Activated CD8-positive, alpha-beta memory T cell treated with anti-CD3 and anti-CD28 coated beads for 4 hours (primary cell): ENCODE results near the gene GNPDA2.
A peak's percentile ranks its signal among the peaks of the same experiment; 100 is the strongest.
"Not testable (repeated sequence)": the region's sequence is repeated elsewhere in the genome, so short reads cannot be mapped to it uniquely, and the experiment has no call there.

Source experiments
- DNase-seq, 2 donors: peaks; one replicate each; pipeline ENCODE4 v3.0.0-alpha.2; 2020; ENCODE audit warnings: low read depth in 2 of 2

Gene GNPDA2

GRCh38 chr4:44726038-44726871, at the start of gene GNPDA2:
TSS of gene GNPDA2 (minus strand) at chr4:44726556. CDS start at chr4:44722207, 4,349 bp downstream.
- peak; percentile 53 to 69 for DNase-seq

DNA sequence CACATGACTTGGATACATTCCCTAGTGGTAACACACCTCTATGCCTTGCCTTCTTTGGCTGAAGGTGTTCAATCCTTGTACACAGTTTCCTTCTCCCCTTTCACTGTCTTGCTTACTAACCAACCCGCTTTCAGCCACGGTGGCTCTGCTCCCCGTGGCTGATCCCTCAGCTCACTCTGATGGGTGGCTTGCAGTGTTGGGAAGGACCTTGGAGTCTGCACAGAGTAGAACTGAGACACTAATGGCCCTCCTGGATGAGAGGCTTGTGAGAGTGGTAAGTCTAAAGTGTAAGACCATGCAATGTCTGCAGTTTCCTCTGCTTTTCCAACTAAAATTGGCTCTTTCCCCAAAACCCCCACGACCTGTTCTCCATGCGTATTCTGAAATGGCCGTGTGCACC, 46.0 kb upstream of the GNPDA2 start:
- DNase-seq = no peak

DNA sequence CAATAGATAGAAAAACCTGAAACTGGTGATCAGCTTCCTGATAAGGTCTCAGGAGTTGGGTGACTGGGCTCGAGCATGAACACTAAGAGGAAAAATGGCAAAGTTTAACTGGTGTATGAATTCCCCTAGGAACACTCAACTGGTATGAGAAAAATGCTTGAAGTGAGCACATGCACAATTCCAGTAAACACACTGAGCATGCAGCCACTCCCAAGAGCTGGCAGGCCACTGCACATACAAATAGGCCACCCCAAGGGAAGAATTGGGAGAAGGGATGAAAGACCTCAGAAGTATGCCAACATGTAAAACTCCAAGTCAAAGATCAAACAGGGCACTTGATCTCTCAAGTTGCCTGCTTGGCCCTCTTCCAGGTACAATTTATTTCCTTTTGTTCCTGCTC, 45.4 kb upstream of the GNPDA2 start:
- no peak for DNase-seq

DNA sequence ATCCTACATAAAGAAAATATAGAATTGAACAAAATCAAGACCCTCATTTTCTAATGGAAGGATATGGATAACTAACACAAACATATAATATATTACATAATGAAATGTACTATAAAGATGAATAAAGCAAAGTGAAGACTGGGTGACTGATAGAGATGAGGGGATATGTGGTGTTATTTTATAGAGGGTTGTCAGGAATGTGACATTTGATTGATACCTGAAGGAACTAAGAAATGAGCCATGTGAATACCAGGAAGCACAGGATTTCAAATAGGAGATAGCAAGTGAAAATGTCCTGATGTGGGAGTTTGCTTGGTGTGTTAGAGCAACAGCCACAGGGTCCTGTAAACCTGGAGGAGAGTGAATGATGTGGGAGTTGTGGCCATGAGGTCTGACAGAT, 40.1 kb upstream of the GNPDA2 start:
- DNase-seq = no peak

DNA sequence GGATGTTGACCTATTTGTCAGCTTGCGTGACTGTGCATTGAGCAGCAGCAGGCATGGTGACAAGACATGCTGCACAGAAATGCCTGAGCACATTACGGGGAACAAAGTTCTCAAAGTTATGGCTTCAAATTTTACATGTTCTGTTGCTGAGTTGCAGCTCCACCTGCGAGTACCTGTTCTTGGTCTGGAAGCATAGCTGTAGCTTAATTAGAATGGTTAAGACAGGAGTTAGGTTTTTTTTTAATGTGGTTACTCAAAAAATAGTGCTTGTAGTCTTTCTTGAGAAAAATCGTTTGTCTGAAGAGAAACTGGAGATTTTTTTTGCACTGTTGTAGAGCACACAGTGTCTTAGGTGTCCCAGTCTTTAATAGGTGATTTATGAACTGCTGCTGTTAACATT, 38.8 kb upstream of the GNPDA2 start:
- no peak for DNase-seq

- DNase-seq = no peak
These were observed 35.0 kb upstream of the GNPDA2 start for GRCh38 chr4:44761306-44761705.

DNA sequence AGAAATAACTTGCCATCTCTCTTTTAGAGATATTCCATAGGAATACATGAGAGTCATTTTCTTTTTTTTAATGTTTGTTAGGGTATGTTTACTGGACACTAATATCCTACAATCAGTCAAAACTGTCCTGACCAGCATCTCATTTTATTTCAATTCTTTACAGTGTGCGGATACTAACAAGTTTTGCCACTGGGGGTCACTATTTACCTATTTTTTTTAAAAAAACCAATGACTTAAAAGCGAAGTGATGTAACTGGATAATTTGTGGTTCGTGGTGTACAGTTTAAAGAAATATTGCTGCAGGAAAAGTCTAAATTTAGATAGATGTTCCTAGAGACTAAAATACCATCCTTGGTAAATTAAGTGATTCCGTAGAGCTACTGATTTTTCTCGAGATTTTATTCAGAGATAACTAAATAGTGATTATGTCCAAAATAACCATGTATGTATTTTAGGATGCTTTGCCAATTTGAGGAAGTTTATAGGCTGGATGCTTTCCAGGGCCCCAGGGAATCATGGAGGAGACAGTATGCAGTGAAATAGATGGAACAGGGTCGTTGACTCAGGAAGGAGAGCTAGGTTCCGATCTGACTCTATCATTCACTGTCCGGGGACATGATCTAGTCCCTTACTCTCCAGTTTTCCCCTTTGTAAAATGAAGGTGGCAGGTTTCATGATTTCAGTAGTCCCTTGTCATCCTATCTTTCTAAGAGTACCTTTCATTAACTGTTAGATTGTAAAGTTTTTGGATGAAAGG, 34.0 kb upstream of the GNPDA2 start:
- no peak for DNase-seq

DNA sequence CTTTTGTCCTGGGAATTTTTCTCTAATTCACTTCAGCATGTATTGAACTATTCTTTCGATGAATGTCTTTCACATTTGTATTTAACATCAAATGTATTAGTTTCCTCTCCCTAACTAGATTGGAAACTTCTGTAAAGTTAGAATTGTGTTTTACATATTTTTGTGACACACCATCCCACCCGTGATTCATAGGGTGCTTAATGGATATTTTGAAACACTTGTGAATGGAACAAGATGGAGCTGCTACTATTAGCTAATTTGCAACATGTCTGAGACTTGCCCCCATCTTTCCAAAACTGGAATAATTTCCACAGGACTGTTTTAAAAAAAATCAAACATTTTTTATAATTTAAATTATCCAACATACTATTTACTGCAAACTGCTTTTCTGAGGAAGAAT, 30.2 kb upstream of the GNPDA2 start:
- no peak for DNase-seq

- DNase-seq = no peak
These were observed 13.8 kb upstream of the GNPDA2 start for GRCh38 chr4:44740201-44740600.

DNA sequence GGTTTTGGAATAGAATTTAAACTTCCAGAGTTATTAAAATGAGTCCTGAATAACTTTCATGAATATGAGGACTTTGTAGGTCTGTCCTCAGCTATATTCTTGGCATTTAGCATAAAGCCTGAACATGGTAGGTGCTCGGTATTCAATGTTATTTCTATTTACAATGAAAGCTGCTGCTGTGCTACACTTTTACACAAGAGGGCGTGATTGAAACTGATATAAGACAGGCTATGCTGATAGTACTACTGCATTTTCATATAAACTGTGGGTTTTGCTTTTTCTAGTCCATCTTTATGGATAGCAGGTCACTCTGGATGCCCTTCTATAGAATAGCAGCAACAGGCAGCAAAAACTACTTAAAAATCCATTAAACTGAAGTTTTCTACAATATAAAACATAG, 12.3 kb upstream of the GNPDA2 start:
- DNase-seq = no peak

DNA sequence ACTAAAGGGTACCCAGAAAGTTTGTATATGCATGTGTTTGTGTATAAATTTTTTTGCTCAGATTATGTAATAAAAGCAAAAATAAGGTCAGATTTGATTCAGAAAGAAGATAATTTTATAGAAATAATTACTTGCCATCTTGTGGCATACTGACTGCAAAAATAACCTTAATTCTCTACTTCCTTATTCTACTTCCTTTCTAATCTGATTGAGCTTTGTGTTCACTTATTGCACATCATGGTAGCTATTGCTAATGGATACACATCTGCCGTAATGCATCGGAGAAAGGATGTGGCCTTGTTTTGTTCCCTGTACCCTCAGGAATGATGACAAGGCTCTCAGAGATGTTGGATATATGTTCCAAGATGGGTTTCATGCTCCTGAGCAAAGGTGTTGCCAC, 10.5 kb upstream of the GNPDA2 start:
- DNase-seq = no peak

DNA sequence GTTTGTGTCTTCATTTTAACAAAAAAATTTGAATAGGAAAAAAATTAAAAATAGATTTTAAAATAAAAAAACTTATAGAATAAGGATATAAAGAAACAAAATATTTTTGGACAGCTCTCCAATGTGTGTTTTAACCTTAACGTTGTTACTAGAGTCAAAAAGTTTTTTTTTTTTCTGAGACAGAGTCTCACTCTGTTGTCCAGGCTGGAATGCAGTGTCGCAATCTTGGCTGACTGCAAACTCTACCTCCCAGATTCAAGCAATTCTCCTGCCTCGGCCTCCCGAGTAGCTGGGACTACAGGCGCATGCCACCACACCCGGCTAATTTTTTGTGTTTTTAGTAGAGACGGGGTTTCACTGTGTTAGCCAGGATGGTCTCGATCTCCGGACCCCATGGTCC, 2.3 kb upstream of the GNPDA2 start:
- not testable (repeated sequence) for DNase-seq

- no peak for DNase-seq
These were observed 1.1 kb upstream of the GNPDA2 start for GRCh38 chr4:44727471-44727870.

- DNase-seq = no peak
These were observed 674 bp downstream of the GNPDA2 start for GRCh38 chr4:44725726-44726037.

DNA sequence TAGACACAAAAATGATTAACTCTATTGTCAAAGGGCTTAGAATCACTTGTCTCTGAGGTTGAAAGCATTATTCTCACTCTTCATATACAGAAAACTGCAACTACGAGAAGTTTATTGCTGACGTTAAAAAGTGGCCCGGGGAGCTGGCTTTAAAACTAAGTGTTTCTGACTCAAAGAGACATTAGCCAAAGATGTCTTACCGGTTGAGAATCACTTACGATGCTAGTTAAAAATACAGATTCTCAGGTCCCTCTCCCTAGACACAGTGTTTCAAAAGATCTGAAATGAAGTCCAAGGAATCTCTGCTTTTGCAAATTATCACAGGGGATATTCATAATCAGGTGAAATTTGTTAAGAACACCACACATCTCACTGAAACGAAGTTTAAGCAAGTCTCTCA, 1.2 kb downstream of the GNPDA2 start:
- DNase-seq = no peak

GRCh38 chr4:44722001-44722400, 4.4 kb downstream of the GNPDA2 start:
- DNase-seq = no peak

DNA sequence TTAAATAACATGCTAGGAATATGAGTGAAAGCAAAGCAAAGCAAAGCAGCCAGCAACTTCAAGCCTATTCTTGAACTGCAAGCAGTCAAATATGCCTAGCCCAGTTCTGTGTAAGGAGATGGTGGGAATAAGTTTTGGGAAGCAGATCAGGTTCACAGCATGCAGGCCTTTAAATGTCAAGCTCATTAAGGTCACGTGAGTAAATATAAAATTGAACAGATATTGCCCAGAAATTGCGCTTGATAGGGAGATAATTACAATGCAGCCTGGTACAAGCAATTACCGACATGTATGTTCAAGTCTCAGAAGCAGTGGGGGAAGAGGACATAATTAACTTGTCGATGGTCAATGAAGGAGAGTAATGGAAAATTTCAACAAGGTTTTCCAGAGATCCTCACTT, 6.0 kb downstream of the GNPDA2 start:
- no peak for DNase-seq

DNA sequence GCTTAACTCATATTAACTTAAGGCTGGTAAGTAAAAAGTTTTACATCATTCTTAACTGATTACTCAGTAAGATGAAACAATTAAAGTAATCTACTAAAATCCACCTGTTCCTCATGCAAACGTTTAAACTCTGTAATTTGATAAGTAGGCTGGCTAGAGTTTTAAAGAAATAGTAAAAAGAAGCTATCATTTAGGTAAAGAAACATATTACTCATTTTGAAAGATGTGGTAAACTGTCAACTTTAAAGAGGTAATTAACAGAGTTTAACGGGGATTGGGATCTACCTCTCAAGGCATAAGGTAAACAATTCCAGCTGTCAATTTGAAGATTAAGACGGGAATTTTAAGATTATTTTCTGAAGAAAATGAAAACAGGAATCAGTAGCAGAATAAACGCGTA, 9.8 kb downstream of the GNPDA2 start:
- no peak for DNase-seq

DNA sequence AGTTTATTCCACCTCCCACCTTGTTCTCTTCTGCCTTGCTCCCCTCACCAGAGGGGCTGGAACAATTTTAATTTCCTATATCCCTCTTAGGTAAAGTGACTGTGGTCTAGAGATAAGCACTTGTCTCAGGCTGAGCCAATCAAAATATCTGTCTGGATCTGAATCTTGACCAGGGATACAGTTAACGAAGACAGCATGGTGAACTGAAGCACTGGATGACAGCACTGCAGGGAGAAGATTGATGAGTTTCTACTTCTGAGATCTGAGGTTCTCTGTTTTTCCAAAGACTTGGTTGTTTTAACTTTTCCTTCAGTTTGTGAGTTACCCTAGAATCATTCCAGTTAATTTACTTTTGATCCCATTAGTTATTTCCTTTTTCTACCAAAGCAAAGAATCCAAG, 13.2 kb downstream of the GNPDA2 start:
- DNase-seq = no peak

DNA sequence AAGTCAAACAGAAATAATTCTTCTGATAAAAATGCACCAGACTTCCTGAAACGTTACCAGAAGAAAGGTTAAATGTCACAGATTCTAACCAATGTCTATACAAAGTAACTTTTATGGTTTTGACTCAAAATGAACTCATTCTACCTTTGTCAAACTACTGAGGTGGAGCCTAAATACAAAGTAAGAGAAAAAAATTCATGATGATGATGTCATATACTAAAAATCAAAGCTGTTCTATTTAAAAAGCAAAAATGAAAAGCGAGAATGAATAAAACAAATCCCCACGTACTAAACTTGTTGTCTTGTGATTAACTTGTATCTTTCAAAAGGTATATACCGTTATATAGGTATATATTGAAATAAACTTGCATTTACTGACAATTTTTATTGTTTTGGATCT, 21.7 kb downstream of the GNPDA2 start:
- DNase-seq = no peak

DNA sequence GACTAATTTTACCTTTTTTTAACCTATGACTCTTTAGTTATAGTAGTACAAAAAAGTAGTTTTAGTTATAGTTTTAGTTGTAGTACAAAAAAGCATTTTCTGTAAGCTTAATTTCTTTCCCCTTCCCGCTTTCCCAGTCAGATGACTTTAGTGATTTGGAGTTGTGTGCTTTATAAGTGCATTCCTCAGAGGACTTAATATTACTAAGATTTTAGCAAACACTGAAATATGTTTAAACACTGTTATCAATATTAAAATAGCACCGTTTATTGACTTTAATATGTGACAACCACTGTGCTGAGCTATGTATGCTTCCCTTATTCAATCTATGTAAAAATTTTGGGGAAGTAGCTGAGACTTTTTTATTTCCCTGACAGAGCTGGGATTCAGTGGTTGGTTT, 25.3 kb downstream of the GNPDA2 start:
- DNase-seq = no peak

DNA sequence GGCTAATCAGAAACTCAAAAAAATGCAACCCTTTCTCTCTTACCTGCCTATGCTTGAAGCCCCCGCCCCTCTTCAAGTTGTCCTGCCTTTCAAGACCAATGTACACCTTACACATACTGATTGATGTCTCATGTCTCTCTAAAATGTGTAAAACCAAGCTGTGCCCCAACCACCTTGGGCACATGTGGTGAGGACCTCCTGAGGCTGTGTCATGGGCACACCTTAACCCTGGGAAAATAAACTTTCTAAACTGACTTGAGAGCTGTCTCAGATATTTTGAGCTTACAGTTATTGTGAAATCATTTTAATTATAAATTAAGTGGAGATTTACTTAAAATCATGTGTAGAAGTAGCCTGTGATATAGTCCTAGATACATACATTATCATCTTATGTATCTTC, 25.9 kb downstream of the GNPDA2 start:
- no peak for DNase-seq

DNA sequence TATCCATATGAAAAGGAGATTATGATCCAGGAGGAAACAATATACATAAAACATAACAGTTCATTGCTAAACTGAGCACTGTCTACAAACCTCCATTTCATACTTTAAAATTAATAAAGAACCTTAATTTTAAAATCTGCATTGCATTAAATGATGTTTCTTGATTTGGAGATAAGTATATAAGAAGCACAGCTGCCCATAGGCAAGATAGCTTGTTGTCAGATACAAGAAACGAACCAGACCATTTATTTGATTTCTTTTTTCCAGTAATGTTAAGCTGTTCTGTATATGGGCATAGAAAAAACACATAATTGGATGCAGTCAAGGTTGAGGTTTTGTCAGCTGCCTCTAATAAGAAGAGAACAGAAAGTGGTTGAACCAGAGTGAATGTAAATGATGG, 41.7 kb downstream of the GNPDA2 start:
- DNase-seq = no peak

GRCh38 chr4:44679060-44679459, 47.3 kb downstream of the GNPDA2 start:
- no peak for DNase-seq
